Epithelial cell of proximal tubule (primary cell): Measurements from ENCODE around the gene PAX8. TPM values are rescaled to one million over a fixed set of nuclear protein-coding genes. Genes with fewer than 3 reads are reported as not detected.
"Not testable (repeated sequence)": the region's sequence is repeated elsewhere in the genome, so short reads cannot be mapped to it uniquely, and the experiment has no call there.

Source experiments
- DNase-seq: peaks from one replicate; pipeline ENCODE4 v3.0.0-alpha.2; 2011; ENCODE audit warnings: low read depth
- H3K4me3 ChIP-seq: 2 replicates; pipeline ENCODE4 v1.5.1; 2011; ENCODE audit warnings: low read depth, mild to moderate bottlenecking, low read length
- total RNA-seq: library from RNA; depleted of rRNA; stranded (reverse); fragments of >200 nt; gene quantifications from 2 replicates; pipeline ENCODE4 v1.2.3, GENCODE V29; 2015
- TF ChIP-seq, protein P1 (sequence below): conservative IDR thresholded peaks from 2 replicates; pipeline ENCODE4 v1.5.1; 2012; ENCODE audit warnings: low read depth, mild to moderate bottlenecking, low read length

PAX8 gene
- total RNA-seq, 1 donor from 2014 or later = 127 TPM

DNA sequence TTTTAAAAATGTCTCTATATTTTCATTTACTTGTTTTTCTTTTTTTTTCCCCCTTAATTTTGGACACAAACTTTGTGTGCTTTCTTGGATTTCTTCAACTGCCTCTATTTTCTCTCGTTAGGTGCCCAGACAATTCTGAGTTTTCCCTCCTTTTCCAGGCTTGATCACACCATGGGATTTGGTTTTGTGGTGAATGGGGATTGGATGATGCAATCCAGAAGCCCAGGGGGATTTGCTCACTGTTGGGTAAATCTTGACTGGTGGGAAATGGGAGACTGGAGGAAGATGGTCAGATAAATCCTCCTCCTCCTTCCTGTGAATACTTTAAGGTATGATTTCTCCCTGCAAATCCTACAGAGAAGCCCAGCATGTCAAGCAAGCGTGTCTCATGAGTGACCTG, 19.5 kb upstream of the PAX8 start:
- DNase-seq = no peak
- TF ChIP-seq, protein P1, sequence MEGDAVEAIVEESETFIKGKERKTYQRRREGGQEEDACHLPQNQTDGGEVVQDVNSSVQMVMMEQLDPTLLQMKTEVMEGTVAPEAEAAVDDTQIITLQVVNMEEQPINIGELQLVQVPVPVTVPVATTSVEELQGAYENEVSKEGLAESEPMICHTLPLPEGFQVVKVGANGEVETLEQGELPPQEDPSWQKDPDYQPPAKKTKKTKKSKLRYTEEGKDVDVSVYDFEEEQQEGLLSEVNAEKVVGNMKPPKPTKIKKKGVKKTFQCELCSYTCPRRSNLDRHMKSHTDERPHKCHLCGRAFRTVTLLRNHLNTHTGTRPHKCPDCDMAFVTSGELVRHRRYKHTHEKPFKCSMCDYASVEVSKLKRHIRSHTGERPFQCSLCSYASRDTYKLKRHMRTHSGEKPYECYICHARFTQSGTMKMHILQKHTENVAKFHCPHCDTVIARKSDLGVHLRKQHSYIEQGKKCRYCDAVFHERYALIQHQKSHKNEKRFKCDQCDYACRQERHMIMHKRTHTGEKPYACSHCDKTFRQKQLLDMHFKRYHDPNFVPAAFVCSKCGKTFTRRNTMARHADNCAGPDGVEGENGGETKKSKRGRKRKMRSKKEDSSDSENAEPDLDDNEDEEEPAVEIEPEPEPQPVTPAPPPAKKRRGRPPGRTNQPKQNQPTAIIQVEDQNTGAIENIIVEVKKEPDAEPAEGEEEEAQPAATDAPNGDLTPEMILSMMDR = no peak
- no peak overlapping the region for H3K4me3 ChIP-seq

DNA sequence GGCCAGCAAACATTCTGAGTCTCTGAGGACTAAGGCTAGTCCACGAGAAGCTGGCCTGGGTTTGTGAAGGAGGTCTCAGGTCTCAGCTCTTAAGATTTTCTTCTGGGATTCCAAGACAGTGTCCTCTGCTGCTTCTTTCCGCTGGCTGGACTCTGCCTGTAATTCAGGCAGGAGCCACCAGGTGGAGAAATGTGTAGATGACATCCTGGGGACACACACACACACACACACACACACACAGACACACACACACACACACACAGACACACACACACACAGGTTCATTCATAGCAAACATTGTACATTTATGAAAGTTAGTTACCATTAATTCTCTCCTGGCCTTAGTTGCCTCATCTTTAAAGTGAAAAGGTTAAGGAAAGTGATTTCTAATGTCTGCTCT, 18.9 kb upstream of the PAX8 start:
- not testable (repeated sequence) for DNase-seq, H3K4me3 ChIP-seq
- TF ChIP-seq, protein P1 = peak; percentile 43

DNA sequence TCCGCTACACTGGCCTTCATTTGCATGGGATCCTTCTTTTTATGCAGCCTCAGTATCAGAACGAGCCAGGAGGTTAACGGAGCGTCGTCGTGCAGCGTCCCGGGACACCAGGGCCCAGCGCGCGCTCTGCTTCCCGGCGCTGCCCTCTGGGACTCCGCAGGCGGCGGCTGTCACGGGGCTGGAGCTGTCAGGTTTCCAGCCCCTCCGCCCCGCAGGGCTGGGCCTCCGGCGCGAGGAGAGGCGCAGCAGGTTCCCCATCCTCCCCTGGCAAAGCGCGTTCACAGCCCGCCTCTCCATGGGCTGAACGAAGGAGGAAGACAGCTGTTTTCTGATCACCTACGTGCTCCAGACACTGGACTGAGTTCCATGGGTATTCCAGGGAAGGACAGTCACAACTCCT, 12.5 kb upstream of the PAX8 start:
- DNase-seq = no peak
- TF ChIP-seq, protein P1 = no peak
- H3K4me3 ChIP-seq = no peak overlapping the region

DNA sequence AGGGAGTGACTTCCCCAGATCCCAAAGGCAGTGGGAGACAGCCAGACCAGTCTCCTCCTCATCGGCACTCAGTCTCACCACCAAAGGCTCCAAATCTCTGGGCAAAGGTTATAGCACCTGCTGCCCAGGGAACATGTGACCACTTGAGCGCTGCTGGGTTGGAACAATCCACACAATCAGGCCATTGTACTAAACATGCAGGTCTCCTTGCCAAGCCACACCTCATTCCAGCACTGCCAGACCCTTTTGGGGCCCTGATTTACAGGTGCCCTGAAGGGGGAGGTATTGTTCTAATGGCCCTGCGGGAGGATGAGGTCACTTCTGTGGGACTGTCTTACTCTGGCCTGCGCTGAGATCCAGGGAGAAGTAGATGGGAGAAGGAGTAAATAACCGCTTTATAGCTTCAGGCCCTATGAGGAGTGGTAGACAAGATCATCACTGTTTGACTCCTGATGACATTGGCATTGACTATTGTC, 10.0 kb upstream of the PAX8 start:
- not testable (repeated sequence) for DNase-seq, H3K4me3 ChIP-seq

DNA sequence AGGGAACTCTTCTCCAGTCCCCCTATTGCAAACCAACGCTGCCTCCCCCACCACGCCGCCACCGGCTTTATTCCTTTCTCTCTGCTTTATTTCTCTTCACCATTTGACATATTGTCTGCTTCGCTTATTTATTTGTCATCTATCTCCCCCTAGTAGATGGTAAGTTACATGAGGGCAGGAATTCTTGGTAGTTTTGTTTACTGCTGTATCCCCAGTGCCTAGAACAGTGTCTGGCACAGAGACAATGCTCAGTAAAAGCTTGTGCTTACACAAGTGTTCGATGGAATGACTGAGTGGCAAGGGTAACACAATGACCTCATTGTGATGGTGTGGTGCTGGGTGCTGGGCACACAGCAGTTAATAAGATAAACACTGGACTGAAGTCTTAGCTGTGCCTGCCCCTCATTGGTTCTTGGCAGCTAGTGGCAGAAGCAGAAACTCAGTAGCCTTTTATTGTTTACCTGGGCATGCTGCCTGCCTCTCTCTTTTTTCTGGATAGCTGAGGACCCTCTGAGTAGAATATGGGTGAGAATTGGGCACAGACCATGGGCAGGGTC, 9.5 kb upstream of the PAX8 start:
- H3K4me3 ChIP-seq, DNase-seq: not testable (repeated sequence)

DNA sequence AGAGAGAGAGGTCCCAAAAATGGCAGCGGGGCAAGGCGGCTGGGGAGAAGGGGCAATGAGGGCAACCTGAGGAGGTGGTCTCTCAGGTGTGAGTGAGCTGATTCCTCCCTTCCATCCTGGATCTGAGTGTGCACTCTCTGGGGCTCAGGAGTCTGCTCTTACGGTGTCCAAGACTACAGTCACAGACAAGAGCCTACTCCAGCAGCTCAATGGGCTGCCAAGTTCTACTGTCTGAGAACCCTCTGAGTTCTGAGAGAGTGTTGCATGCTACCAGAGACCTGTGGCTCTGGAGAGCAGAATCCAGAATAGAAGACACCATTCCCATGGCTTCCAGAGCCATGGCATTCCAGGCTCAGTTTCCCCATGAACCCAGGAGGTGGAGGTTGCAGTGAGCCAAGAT, 7.1 kb upstream of the PAX8 start:
- no peak for DNase-seq
- H3K4me3 ChIP-seq = no peak overlapping the region
- TF ChIP-seq, protein P1 = no peak

DNA sequence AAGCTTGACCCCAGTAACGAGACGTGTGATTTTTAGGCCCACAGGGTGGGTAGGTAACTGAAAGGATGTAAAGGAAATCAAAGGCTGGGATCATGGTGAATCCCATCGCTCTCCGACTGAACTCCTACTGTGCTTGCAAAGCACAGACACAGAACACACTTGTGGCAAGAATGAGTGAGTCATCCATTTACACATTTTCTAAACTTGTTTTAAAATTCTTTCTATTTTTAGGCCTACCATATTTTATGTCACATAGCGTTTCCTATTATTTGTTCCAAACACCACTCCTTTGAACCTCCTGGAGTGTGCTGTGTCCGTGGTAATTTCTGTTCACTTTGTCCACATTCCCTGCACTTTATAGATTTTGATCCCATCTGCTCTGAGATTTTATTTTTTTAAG, 6.3 kb upstream of the PAX8 start:
- H3K4me3 ChIP-seq, DNase-seq: not testable (repeated sequence)

DNA sequence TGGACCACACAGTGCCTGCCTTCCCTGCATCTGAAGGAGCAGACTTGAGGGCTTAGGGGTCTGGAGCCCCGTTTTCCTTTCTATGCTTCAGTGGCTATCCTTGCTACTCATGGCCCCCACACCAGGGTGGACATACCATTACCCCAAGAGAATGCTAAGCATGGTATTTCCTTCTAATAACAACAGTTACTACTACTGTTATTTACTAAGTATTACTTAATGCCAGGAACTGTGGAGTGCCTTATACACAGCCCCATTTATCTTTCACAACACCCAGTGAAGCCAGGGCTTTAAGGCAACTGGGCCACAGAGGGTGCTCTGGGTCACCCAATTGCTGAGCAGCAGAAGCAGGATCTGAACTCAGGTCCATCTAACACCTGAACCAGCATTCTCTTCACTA, 5.8 kb upstream of the PAX8 start:
- no peak overlapping the region for H3K4me3 ChIP-seq
- DNase-seq = no peak
- TF ChIP-seq, protein P1 = no peak

DNA sequence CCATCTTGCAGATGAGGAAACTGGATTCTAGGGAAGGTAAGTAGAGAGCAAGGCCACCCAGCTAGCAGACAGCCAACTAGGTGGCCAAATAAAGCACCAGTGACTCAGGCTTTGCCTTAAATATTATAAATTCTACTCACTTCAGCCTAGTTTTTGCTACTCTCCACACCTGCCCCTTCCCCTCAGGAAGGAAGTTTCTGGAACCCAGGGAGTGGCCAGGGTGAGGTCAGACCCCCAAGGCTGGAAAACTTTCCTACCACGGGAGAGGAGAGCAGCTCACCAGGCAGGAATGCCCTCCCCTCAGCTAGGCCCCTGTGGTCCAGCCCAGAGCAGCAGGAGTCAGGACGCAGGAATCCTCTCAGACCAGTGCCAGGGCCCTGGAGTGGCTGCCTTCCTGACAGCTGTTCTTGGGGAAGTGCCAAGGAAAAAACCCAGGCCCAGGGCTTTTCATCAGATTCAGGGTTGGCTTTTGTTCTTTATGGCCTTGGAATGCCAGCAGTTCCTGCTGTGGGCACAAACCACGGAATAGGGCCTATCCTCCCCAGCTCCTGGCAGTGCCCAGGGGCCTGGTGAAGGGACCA, 5.1 kb upstream of the PAX8 start:
- DNase-seq = peak; percentile 83
- TF ChIP-seq, protein P1 = no peak
- peak overlapping the region; percentile 21 for H3K4me3 ChIP-seq
